SK-N-SH (cell line): ENCODE measurements around the gene ADH5. TPM values are rescaled to one million over a fixed set of nuclear protein-coding genes. Genes with fewer than 3 reads are reported as not detected.

ENCODE experiments used
- polyA plus RNA-seq, 3 experiments: library from polyadenylated mRNA; depleted of rRNA; stranded (reverse); fragments of >200 nt; gene quantifications; 2 replicates each; pipeline ENCODE4 v1.2.3, GENCODE V29; 2012

The ADH5 gene
- polyA plus RNA-seq, 1 of the 3 experiments (the other 2 are of a cell fraction): 111 TPM

Other genes starting within 250 kb of the ADH5 start
- 59.8 and 67.6 TPM in 2 replicates for gene EIF4E, start 159.7 kb downstream of the ADH5 start, polyA plus RNA-seq (2012; rRNA removed)
- gene METAP1, start 93.1 kb downstream of the ADH5 start, polyA plus RNA-seq (2012; rRNA removed): 41.0 and 51.2 TPM in 2 replicates
- not detected in 2 replicates for gene ADH4, start 55.5 kb upstream of the ADH5 start, polyA plus RNA-seq (2012; rRNA removed)
- gene ADH6, start 130.5 kb upstream of the ADH5 start, polyA plus RNA-seq (2012; rRNA removed): not detected in 2 replicates
- gene ADH1A, start 202.2 kb upstream of the ADH5 start, polyA plus RNA-seq (2012; rRNA removed): not detected in 2 replicates
- gene ADH1B, start 232.6 kb upstream of the ADH5 start, polyA plus RNA-seq (2012; rRNA removed): not detected in 2 replicates